B cell (primary cell): ENCODE data around the gene TMEM119. TPM values are rescaled to one million over a fixed set of nuclear protein-coding genes. Genes with fewer than 3 reads are reported as not detected.

ENCODE experiments used
- ATAC-seq: fragments of 200-7000 bp; cut with Tn5 transposase; one replicate; pipeline ENCODE4 v1.10.0; 2021; ENCODE audit warnings: low read depth, mild to moderate bottlenecking, moderate number of reproducible peaks, moderate library complexity
- CTCF ChIA-PET: fragments of 350-600 bp; sonication (Branson Sonifier 250); formaldehyde crosslinking; loops from one replicate; lab custom pipeline; 2021; ENCODE audit warnings: antibody characterized with exemption, inconsistent platforms; lab: Charles Lee
- POLR2A ChIA-PET: fragments of 350-600 bp; sonication (Branson Sonifier 250); formaldehyde crosslinking; loops from one replicate; lab custom pipeline; 2021; ENCODE audit warnings: antibody characterized with exemption; lab: Charles Lee
- DNase-seq: peaks from one replicate; pipeline ENCODE4 v3.0.0; 2013
- H2AFZ ChIP-seq: 2 replicates; pipeline ENCODE4 v1.6.1; 2012; ENCODE audit warnings: mild to moderate bottlenecking, low read depth, low read length; ENCODE audit not compliant: insufficient read depth, poor library complexity, severe bottlenecking
- H3K27ac ChIP-seq, 2 donors: 1 replicate in 1 of 2; 2 replicates in 1 of 2; pipeline ENCODE4 v1.5.1; 2012 to 2013; ENCODE audit warnings: low read length in 2 of 2, mild to moderate bottlenecking in 2 of 2, moderate library complexity in 1 of 2
- H3K27me3 ChIP-seq, 4 experiments: fragments of 200-600 bp in 1 of 4; sonication (generic) in 1 of 4; replicated peaks in 1 of 4; 1 replicate in 2 of 4; 2 replicates in 2 of 4; pipeline versions ENCODE4 v1.6.1 to v1.7.0; 2013 to 2016; ENCODE audit warnings: low read length in 3 of 4, mild to moderate bottlenecking in 2 of 4, mixed read lengths in 1 of 4, moderate library complexity in 1 of 4; ENCODE audit not compliant: insufficient read depth in 4 of 4, control insufficient read depth in 3 of 4; ENCODE audit errors: control extremely low read depth in 1 of 4
- H3K36me3 ChIP-seq, 2 experiments: replicated peaks in 1 of 2; 1 replicate in 1 of 2; 2 replicates in 1 of 2; pipeline versions ENCODE4 v1.6.1 to v1.7.1; 2013; ENCODE audit warnings: low read length in 1 of 2; ENCODE audit not compliant: insufficient read depth in 2 of 2, control insufficient read depth in 1 of 2; ENCODE audit errors: control extremely low read depth in 1 of 2, extremely low read depth in 1 of 2
- H3K4me1 ChIP-seq, 2 donors: fragments of 200-600 bp in 1 of 2; sonication (generic) in 1 of 2; 1 replicate in 1 of 2; 2 replicates in 1 of 2; pipeline versions ENCODE4 v1.5.1 to v1.6.1; 2013 to 2017; ENCODE audit warnings: low read length in 2 of 2; ENCODE audit not compliant: control insufficient read depth in 2 of 2, insufficient read depth in 2 of 2
- H3K4me2 ChIP-seq: replicated peaks from 2 replicates; pipeline ENCODE3; 2012; ENCODE audit warnings: mild to moderate bottlenecking, low read depth, low read length; ENCODE audit not compliant: poor library complexity, severe bottlenecking
- H3K4me3 ChIP-seq, 5 experiments: fragments of 200-600 bp in 1 of 5; sonication (generic) in 1 of 5; 1 replicate in 3 of 5; 2 replicates in 2 of 5; pipeline versions ENCODE4 v1.5.1 to v1.7.0; 2011 to 2016; ENCODE audit warnings: low read length in 4 of 5, mild to moderate bottlenecking in 4 of 5, low read depth in 2 of 5, control low read depth in 1 of 5, moderate library complexity in 1 of 5; ENCODE audit not compliant: insufficient read depth in 1 of 5; ENCODE audit errors: control extremely low read depth in 1 of 5, extremely low read depth in 1 of 5
- H3K79me2 ChIP-seq: fragments of 200-600 bp; sonication (generic); one replicate; pipeline ENCODE4 v1.6.0; 2016; ENCODE audit warnings: low read length; ENCODE audit not compliant: control insufficient read depth, insufficient read depth
- H3K9ac ChIP-seq: fragments of 200-600 bp; sonication (generic); 2 replicates; pipeline ENCODE4 v1.6.1; 2017; ENCODE audit warnings: mild to moderate bottlenecking, low read length, moderate library complexity
- H3K9me3 ChIP-seq, 3 donors: one replicate each; pipeline versions ENCODE4 v1.6.1 to v1.7.1; 2013; ENCODE audit warnings: low read length in 2 of 3; ENCODE audit not compliant: control insufficient read depth in 2 of 3, insufficient read depth in 1 of 3; ENCODE audit errors: control extremely low read depth in 1 of 3
- H4K20me1 ChIP-seq: 2 replicates; pipeline ENCODE4 v1.6.0; 2012; ENCODE audit warnings: mild to moderate bottlenecking, low read length; ENCODE audit not compliant: insufficient read depth, control insufficient read depth, poor library complexity, severe bottlenecking
- H3K27ac Mint-ChIP-seq: one replicate; pipeline ENCODE4 v1.8.0; 2021; ENCODE audit warnings: mixed read lengths
- H3K27me3 Mint-ChIP-seq: one replicate; pipeline ENCODE4 v1.8.0; 2021; ENCODE audit warnings: mixed read lengths
- H3K4me1 Mint-ChIP-seq: one replicate; pipeline ENCODE4 v1.8.0; 2021; ENCODE audit warnings: mixed read lengths
- H3K4me3 Mint-ChIP-seq: one replicate; pipeline ENCODE4 v1.8.0; 2021; ENCODE audit warnings: mixed read lengths
- H3K9me3 Mint-ChIP-seq: one replicate; pipeline ENCODE4 v1.8.0; 2022; ENCODE audit warnings: mixed read lengths; ENCODE audit not compliant: insufficient read depth
- CTCF ChIP-seq: fragments of 200-600 bp; IDR thresholded peaks from one replicate; pipeline ENCODE4 v1.8.0; 2022; ENCODE audit warnings: antibody characterized with exemption, mild to moderate bottlenecking
- EZH2 ChIP-seq: IDR thresholded peaks from 2 replicates; pipeline ENCODE4 v1.6.1; 2012; ENCODE audit warnings: borderline replicate concordance, low read depth, mild to moderate bottlenecking, moderate library complexity, low read length; ENCODE audit not compliant: insufficient read depth, poor library complexity, severe bottlenecking
- WGBS: methylation state at CpG from one replicate; pipeline ENCODE4 v1.1.5; 2013; ENCODE audit warnings: missing lambda C conversion rate; ENCODE audit not compliant: insufficient coverage; 5-methylcytosine and 5-hydroxymethylcytosine counted together
- intact Hi-C: fragments of 100-400 bp; cut with micrococcal nuclease; formaldehyde crosslinking; loops from one replicate; pipeline ENCODE4 v1.10.0; 2022
- polyA plus RNA-seq: library from polyadenylated mRNA; depleted of rRNA; stranded (reverse); fragments of >200 nt; gene quantifications from 2 replicates; pipeline ENCODE4 v1.2.3, GENCODE V29; 2012
- total RNA-seq, 2 donors: library from RNA; stranded (reverse); fragments of 120-200 nt in 1 of 2; gene quantifications; 1 replicate in 1 of 2; 2 replicates in 1 of 2; pipeline versions ENCODE4 v1.2.3 to v1.2.4, GENCODE V29; 2013 to 2022

Gene TMEM119
- total and polyA plus RNA-seq, 2 donors (not counting 1 experiment from before 2014, with no cell fraction given), result 0.25 TPM; not detected in 1

GRCh38 chr12:108586306-108586705 lies 11.6 kb downstream of the TMEM119 start:
- ChIA-PET CTCF (no interaction called here), POLR2A (no interaction called here)
- intact Hi-C loops, result no loop called here
- Mint-ChIP-seq H3K27ac (no peak overlapping the region), H3K4me1 (no peaks in the 10 kb centered on the region), H3K4me3 (no peak overlapping the region), H3K9me3 (no peaks in the 10 kb centered on the region), H3K27me3 (peaks cover 4% of the 10 kb centered on the region)
- 94% methylated on average over 9 of the region's 11 CpGs for WGBS
- DNase-seq (no peak), ATAC-seq (no peak)
- Histone ChIP-seq H3K9ac (no peak overlapping the region), H3K36me3 (no peaks in the 10 kb centered on the region), H3K9me3 (no peaks in the 10 kb centered on the region), H3K27ac (no peak overlapping the region), H3K4me1 (no peaks in the 10 kb centered on the region), H3K4me2 (no peak overlapping the region), H3K4me3 (no peak overlapping the region), H4K20me1 (no peaks in the 10 kb centered on the region), H3K27me3 (no peaks in the 10 kb centered on the region), H2AFZ (no peak overlapping the region), H3K79me2 (no peaks in the 10 kb centered on the region)
- TF ChIP-seq EZH2 (no peak), CTCF (no peak)

DNA sequence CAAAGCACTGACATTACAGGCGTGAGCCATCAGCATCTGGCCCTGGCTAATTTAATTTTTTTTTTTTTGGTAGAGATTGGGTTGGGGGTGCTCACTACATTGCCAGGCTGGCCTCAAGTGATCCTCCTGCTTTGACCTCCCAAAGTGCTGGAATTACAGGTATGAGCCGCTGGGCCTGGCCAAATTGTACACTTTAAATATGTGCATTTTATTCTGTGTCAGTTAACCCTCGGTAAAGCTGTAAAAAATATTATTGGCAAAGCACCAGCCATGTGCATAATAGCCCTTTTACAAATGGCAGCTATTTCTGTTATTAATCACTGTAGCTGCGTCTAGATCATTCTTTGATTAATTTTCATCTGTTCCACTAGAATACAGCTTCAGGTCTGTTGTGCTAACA lies 12.0 kb downstream of the TMEM119 start:
- no peaks in the 10 kb centered on the region for H3K79me2 ChIP-seq
- H3K4me3 ChIP-seq, result no peak overlapping the region
- H3K27me3 ChIP-seq, result no peaks in the 10 kb centered on the region
- ChIA-PET CTCF (no interaction called here), POLR2A (no interaction called here)
- no peak overlapping the region for H3K9ac ChIP-seq
- Mint-ChIP-seq H3K9me3 (no peaks in the 10 kb centered on the region), H3K27me3 (peaks cover 4% of the 10 kb centered on the region), H3K27ac (no peak overlapping the region), H3K4me3 (no peak overlapping the region), H3K4me1 (no peaks in the 10 kb centered on the region)
- H3K4me2 ChIP-seq, result no peak overlapping the region
- H2AFZ ChIP-seq, result no peak overlapping the region
- TF ChIP-seq CTCF (no peak), EZH2 (no peak)
- H4K20me1 ChIP-seq, result no peaks in the 10 kb centered on the region
- no peaks in the 10 kb centered on the region for H3K36me3 ChIP-seq
- no peaks in the 10 kb centered on the region for H3K9me3 ChIP-seq
- H3K4me1 ChIP-seq, result no peaks in the 10 kb centered on the region
- intact Hi-C loops, result no loop called here
- 100% methylated on average over 1 of the region's 4 CpGs for WGBS
- H3K27ac ChIP-seq, result no peak overlapping the region
- no peak for DNase-seq
- ATAC-seq, result no peak
